HepG2 (cell line): ENCODE results near the gene PLXNB2. TPM values are rescaled to one million over a fixed set of nuclear protein-coding genes. Genes with fewer than 3 reads are reported as not detected.
A peak's percentile ranks its signal among the peaks of the same experiment; 100 is the strongest.

Source experiments
- ATAD3A ChIP-seq: sonication (generic); formaldehyde crosslinking; IDR thresholded peaks from 2 replicates; pipeline ENCODE4 v1.4.0; 2020; ENCODE audit warnings: missing genetic modification reagents
- BRCA1 ChIP-seq: sonication (generic); formaldehyde crosslinking; IDR thresholded peaks from 2 replicates; pipeline ENCODE4 v1.4.0; 2020; ENCODE audit warnings: missing genetic modification reagents
- GLMP ChIP-seq: sonication (generic); formaldehyde crosslinking; IDR thresholded peaks from 2 replicates; pipeline ENCODE4 v1.9.0; 2021; ENCODE audit warnings: missing genetic modification reagents, mild to moderate bottlenecking, borderline replicate concordance
- IRX3 ChIP-seq: sonication (generic); formaldehyde crosslinking; IDR thresholded peaks from 2 replicates; pipeline ENCODE4 v1.8.1; 2023; ENCODE audit warnings: mild to moderate bottlenecking, low read depth, missing genetic modification reagents, borderline replicate concordance
- JUN ChIP-seq: sonication (generic); formaldehyde crosslinking; IDR thresholded peaks from 2 replicates; pipeline ENCODE4 v1.4.0; 2020; ENCODE audit warnings: mild to moderate bottlenecking, missing genetic modification reagents
- ZBED4 ChIP-seq: sonication (generic); formaldehyde crosslinking; IDR thresholded peaks from 2 replicates; pipeline ENCODE4 v1.4.0; 2020; ENCODE audit warnings: missing genetic modification reagents, borderline replicate concordance
- ZFP41 ChIP-seq: sonication (generic); formaldehyde crosslinking; IDR thresholded peaks from 2 replicates; pipeline ENCODE4 v1.4.0; 2020; ENCODE audit warnings: mild to moderate bottlenecking, missing genetic modification reagents, borderline replicate concordance
- ZNF235 ChIP-seq: sonication (generic); formaldehyde crosslinking; IDR thresholded peaks from 2 replicates; pipeline ENCODE4 v1.8.1; 2023; ENCODE audit warnings: mild to moderate bottlenecking, missing genetic modification reagents, borderline replicate concordance
- ZNF883 ChIP-seq: sonication (generic); formaldehyde crosslinking; IDR thresholded peaks from 2 replicates; pipeline ENCODE4 v1.5.1; 2020; ENCODE audit warnings: mild to moderate bottlenecking, missing genetic modification reagents; ENCODE audit errors: not compliant biosample characterization
- polyA plus RNA-seq, 8 experiments: library from polyadenylated mRNA; depleted of rRNA in 3 of 8; stranded (reverse) in 7 of 8; unstranded in 1 of 8; fragments of >200 nt; fragmentation: Illumina TruSeq in 4 of 8; extraction: Trizol in 4 of 8; gene quantifications; 2 replicates each; pipeline versions ENCODE4 v1.2.1 to v1.2.3, GENCODE V29; 2011 to 2016; ENCODE audit warnings: low read depth in 4 of 8, missing spikeins in 1 of 8, mixed read lengths in 1 of 8; ENCODE audit not compliant: insufficient read depth in 1 of 8
- total RNA-seq, 5 experiments: library from RNA; depleted of rRNA; stranded (reverse); fragments of >200 nt; fragmentation: Illumina TruSeq; extraction: Trizol; gene quantifications; 2 replicates each; pipeline ENCODE4 v1.2.3, GENCODE V29; 2016; ENCODE audit warnings: low read depth in 1 of 5
- TF ChIP-seq, protein P1 (sequence below): sonication (generic); formaldehyde crosslinking; IDR thresholded peaks from 2 replicates; pipeline ENCODE4 v1.8.0; 2022; ENCODE audit warnings: missing genetic modification reagents, mild to moderate bottlenecking, borderline replicate concordance
- TF ChIP-seq, protein P2 (sequence below): sonication (generic); formaldehyde crosslinking; IDR thresholded peaks from 2 replicates; pipeline ENCODE4 v1.4.0; 2020; ENCODE audit warnings: missing genetic modification reagents
- TF ChIP-seq, protein P3 (sequence below): sonication (generic); formaldehyde crosslinking; IDR thresholded peaks from 2 replicates; pipeline ENCODE4 v1.4.0; 2020; ENCODE audit warnings: missing genetic modification reagents, low read depth, mild to moderate bottlenecking, borderline replicate concordance
- TF ChIP-seq, protein P4 (sequence below): sonication (generic); formaldehyde crosslinking; IDR thresholded peaks from 2 replicates; pipeline ENCODE4 v1.5.1; 2020; ENCODE audit warnings: missing genetic modification reagents, mild to moderate bottlenecking, borderline replicate concordance

Gene PLXNB2
- total and polyA plus RNA-seq, 2 of the 13 experiments (the other 11 are each of a cell fraction or from before 2014, with no cell fraction given) = 32.6 to 68.9 TPM

- TF ChIP-seq, protein P1, sequence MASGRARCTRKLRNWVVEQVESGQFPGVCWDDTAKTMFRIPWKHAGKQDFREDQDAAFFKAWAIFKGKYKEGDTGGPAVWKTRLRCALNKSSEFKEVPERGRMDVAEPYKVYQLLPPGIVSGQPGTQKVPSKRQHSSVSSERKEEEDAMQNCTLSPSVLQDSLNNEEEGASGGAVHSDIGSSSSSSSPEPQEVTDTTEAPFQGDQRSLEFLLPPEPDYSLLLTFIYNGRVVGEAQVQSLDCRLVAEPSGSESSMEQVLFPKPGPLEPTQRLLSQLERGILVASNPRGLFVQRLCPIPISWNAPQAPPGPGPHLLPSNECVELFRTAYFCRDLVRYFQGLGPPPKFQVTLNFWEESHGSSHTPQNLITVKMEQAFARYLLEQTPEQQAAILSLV (CRISPR knock-in tag) = no peak
- TF ChIP-seq, protein P2, sequence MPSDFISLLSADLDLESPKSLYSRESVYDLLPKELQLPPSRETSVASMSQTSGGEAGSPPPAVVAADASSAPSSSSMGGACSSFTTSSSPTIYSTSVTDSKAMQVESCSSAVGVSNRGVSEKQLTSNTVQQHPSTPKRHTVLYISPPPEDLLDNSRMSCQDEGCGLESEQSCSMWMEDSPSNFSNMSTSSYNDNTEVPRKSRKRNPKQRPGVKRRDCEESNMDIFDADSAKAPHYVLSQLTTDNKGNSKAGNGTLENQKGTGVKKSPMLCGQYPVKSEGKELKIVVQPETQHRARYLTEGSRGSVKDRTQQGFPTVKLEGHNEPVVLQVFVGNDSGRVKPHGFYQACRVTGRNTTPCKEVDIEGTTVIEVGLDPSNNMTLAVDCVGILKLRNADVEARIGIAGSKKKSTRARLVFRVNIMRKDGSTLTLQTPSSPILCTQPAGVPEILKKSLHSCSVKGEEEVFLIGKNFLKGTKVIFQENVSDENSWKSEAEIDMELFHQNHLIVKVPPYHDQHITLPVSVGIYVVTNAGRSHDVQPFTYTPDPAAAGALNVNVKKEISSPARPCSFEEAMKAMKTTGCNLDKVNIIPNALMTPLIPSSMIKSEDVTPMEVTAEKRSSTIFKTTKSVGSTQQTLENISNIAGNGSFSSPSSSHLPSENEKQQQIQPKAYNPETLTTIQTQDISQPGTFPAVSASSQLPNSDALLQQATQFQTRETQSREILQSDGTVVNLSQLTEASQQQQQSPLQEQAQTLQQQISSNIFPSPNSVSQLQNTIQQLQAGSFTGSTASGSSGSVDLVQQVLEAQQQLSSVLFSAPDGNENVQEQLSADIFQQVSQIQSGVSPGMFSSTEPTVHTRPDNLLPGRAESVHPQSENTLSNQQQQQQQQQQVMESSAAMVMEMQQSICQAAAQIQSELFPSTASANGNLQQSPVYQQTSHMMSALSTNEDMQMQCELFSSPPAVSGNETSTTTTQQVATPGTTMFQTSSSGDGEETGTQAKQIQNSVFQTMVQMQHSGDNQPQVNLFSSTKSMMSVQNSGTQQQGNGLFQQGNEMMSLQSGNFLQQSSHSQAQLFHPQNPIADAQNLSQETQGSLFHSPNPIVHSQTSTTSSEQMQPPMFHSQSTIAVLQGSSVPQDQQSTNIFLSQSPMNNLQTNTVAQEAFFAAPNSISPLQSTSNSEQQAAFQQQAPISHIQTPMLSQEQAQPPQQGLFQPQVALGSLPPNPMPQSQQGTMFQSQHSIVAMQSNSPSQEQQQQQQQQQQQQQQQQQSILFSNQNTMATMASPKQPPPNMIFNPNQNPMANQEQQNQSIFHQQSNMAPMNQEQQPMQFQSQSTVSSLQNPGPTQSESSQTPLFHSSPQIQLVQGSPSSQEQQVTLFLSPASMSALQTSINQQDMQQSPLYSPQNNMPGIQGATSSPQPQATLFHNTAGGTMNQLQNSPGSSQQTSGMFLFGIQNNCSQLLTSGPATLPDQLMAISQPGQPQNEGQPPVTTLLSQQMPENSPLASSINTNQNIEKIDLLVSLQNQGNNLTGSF (CRISPR knock-in tag) = peak; percentile 78
- TF ChIP-seq BRCA1 (CRISPR knock-in tag) (no peak), ZNF235 (CRISPR knock-in tag) (no peak), IRX3 (CRISPR knock-in tag) (no peak), JUN (CRISPR knock-in tag) (no peak), ZBED4 (CRISPR knock-in tag) (peak; percentile 43; the same call in 1 of the 2 replicates), ZNF883 (peak; percentile 57), ZFP41 (CRISPR knock-in tag) (no peak), GLMP (CRISPR knock-in tag) (no peak), ATAD3A (no peak)
- TF ChIP-seq, protein P3, sequence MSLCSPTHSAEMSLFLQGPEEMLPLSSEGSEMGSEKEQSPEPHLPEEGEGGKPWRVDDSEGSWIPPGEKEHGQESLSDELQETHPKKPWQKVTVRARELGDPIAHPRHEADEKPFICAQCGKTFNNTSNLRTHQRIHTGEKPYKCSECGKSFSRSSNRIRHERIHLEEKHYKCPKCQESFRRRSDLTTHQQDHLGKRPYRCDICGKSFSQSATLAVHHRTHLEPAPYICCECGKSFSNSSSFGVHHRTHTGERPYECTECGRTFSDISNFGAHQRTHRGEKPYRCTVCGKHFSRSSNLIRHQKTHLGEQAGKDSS (CRISPR knock-in tag) = no peak
- TF ChIP-seq, protein P4, sequence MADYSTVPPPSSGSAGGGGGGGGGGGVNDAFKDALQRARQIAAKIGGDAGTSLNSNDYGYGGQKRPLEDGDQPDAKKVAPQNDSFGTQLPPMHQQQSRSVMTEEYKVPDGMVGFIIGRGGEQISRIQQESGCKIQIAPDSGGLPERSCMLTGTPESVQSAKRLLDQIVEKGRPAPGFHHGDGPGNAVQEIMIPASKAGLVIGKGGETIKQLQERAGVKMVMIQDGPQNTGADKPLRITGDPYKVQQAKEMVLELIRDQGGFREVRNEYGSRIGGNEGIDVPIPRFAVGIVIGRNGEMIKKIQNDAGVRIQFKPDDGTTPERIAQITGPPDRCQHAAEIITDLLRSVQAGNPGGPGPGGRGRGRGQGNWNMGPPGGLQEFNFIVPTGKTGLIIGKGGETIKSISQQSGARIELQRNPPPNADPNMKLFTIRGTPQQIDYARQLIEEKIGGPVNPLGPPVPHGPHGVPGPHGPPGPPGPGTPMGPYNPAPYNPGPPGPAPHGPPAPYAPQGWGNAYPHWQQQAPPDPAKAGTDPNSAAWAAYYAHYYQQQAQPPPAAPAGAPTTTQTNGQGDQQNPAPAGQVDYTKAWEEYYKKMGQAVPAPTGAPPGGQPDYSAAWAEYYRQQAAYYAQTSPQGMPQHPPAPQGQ = no peak
Measured at GRCh38 chr22:50326956-50327710, 19.7 kb upstream of the PLXNB2 start, which contains the start of gene DENND6B (continued).
